GM19328 (cell line): ENCODE results near the gene SEM1.
"Not testable (repeated sequence)": the region's sequence is repeated elsewhere in the genome, so short reads cannot be mapped to it uniquely, and the experiment has no call there.

ENCODE experiments used
- ATAC-seq: cut with Tn5 transposase; IDR thresholded peaks from one replicate; pipeline ENCODE4 v1.9.1; 2021; ENCODE audit warnings: mild to moderate bottlenecking, moderate library complexity; ENCODE audit not compliant: unreplicated experiment

The SEM1 gene

DNA sequence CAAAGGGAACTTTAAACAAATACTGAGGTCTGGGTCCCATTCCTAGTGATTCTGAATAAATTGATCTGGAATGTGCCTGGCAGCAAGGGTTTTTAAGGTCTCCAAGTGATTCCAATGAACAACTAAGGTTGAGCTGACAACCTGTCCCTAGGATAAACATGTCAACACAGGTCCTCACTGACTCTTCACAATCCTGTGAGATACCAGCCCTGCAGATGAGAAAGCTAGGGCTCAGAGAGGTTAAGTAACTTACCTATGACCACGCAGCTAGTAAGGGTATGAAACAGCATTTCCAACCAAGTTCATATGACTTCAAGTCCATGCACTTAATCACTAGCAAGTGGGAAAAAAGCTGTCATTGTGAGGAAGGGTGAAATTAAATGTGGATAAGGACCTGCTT is 44.0 kb downstream of the SEM1 start:
- no peak for ATAC-seq

DNA sequence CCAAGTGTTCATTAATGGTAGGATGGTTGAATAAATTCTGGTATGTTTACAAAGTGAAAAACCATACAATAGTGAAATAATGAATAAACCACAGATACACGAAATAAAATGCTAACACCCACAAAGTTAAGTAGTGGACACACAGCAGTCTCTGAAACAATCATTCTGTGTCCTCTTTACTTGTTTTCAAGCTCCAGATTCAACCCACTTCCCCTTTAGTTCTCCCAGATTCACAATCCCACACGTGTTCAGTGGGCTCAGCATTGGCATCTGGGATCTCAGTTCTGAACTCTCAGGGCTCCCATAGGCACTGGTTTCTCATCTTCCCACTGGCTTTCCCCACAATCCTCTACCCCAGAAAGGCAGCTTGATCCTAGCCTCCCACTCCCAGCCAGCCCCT is 44.9 kb downstream of the SEM1 start:
- no peak for ATAC-seq

DNA sequence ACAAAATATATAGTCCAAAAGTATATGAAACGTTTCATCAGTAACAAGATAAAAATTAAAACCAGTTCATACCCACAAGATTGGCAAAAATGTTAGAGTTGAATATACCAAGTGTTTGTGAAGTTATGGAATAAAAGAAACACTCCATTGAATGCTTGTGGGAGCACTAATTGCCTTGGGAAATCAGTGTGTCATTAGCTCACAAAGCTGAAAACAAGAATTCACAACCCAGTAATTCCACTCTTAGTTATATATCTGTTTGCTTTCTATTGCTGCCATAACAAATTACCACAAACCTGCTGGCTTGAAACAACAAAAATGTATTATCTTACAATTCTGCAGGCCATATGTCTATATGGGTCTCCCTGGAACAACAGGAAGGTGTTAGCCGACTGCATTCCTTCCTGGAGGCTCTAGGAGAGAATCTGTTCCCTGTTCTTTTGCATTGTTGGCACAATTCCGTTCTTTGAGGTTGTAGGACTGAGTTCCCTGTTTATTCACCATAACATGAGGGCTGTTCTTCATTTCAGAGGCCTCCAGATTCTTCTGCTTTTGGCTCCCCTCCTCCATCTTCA is 45.7 kb downstream of the SEM1 start:
- ATAC-seq = no peak

DNA sequence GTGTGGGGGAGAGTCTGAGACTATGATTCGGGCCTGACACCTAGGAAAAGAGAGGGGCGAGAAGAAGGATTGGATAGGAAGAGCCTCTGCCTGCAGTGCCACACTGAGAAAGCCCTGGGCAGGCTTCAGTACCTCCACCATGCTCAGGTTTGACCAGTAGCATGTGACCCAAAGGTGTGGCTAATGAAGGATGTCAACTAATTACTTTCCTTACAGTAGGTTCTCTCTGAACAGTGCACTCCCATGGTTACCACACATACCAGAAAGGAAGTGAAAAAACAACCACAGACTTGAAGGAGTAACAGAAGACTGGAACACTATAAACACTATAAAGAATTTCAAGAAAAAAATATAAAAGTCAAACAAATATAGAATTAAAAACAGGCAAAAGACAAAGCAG is 46.2 kb downstream of the SEM1 start:
- ATAC-seq = peak; percentile 91

DNA sequence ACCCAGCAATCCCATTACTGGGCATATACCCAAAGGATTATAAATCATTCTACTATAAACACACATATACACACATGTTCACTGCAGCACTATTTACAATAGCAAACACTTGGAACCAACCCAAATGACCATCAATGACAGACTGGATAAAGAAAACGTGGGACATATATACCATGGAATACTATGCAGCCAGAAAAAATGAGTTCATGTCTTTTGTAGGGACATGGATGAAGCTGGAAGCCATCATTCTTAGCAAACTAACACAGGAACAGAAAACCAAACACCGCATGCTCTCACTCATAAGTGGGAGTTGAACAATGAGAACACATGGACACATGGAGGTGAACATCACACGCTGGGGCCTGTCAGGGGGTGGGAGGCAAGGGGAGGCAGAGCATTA is 47.5 kb downstream of the SEM1 start:
- ATAC-seq = not testable (repeated sequence)

DNA sequence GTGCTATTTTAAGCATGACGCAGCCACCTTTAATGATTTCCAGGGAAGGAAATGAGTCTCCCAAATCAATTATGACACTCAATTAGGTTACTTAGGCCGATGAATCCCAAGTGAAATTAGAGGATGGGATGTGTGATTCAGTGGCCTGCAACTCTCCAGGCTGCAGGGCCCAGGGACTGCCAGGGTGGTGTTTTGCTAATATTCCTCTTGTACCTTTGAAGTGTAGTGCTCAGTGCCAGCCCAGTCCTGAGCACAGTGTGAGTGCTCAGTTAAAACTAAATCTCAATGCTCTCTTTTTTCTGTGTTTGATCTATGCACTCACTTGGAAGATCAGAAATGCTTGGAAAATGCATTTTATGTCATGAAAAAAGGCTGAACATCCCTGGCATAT is 51.6 kb downstream of the SEM1 start:
- ATAC-seq = no peak

DNA sequence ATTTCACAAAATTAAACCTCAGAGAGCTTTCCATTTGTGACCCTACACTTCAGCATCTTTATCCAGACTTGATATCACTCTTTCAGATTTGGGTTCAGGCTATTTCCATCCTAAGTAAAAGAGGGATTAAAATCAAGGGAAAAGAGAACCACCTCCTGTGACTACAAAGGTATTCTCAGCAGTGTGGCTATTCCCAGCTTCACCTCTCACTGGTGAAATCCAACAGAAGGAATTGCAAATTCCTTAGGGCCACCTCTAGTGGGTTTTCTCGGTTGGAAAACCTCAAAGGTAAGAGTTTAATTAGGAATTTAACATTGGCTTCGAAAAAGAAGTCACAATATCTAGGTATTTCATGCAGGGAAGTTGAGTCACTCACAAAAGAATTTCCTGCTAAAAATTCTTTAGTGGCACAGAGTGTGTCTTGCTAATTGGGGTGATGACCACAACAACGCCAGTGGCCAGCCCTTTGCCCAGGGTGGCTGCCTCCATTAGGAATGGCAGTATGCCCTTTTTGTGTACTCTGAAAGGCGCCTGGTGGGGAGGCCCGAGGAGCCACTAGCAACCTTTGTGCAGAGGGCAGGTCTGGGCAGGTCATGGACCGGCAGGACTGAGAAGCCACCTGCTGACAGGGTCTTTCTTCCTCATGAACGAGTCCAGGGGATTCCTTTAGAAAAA is 52.2 kb downstream of the SEM1 start:
- no peak for ATAC-seq

DNA sequence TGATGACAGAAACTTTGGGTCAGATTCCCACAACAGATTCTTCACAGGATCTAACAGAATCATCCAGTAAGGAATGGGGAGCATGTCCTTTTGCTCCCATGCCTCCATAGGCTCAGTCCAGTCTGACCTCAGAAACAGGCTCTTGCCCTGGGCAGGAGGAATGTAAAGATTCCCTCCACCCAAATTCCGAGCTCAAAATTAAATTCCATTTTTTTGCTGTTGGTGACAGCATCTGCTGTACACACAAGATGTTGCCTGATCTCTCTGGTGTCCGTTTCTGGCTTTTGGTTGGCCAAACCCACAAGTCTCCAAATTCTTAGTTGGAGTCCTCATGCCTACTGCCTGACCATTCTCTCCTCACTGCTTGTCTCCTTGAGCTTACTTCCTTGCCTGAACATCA is 53.7 kb downstream of the SEM1 start:
- no peak for ATAC-seq

DNA sequence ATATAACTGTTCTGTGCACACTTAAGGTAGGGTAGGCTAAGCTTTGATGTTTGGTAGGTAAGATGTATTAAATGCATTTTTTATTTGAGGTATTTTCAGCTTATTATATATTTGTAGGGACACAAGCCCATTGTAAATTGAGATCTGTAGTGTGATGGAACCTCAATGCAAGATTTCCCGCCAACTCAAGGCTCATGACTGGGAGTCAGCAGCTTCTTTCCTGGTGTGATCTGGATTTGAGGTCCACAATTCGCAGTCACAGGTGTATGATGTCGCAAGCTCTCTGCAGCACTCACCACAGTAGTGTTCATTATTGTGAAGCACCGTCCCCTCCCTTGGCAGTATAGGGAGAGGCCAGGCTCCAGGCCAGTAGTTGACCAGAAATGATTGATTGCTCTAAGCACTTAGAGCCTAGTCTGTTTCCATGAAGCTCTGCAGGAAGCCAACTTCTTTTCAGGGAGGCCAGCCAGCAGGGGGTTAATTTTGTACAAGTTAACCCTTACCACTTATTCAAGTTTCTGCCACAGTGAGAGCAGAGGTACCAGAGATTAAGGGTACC is 54.9 kb downstream of the SEM1 start:
- ATAC-seq = no peak

DNA sequence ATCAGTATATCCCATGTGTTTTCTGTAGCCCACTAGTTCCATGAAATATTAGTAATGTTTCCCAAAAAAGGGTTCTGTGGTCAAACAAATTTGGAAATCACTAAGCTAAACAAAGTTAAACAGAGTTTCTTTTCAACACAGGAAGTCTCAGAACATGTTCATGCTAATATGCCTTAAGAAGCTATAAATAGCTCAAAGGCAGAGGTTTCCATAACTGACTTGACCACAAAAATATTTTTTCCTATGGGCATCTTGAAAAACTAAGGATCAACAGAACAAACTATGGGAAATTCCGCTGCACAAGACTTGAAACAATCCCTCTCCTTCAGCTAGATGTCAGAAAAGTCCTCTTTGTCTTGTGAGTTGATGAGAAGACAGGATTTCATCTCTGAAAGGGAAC is 59.7 kb downstream of the SEM1 start:
- ATAC-seq = no peak

DNA sequence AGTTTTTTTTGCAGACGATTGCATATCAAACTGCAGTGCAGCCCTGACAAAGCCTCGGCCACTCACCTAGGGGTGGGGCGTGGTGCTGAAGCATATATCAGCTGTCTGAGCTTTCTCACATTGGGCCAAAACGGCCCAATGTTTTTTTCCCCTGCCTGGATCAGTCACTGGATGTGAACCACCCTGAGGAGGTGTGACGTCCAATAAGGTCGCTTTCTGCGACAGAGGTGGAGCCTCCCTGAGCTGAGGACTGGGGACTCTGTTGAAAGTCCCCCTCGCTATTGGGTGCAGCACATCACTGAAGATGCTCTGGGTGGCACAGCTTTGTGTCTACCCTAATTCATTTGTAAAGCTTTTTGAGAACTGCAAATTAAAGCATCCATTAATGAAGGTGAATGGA is 60.9 kb downstream of the SEM1 start:
- no peak for ATAC-seq

DNA sequence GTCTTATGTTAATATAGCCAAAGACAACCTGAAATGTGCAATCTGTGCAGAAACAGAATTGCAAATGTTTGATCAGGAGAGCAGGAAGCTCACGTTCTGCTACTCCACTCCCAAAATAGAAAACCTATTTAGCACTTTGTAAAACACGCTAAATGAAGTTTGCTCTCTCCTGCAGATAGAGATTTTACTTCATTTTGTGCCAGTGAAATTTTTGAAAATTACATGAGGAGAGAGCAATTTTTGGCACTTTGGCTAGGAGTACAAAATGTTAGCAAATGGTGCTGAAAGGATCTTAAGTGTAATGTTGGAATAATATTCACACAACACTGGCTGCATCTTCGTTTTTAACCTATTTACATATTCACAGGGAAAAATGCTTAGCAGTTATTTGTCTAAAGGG is 61.9 kb downstream of the SEM1 start:
- ATAC-seq = no peak

DNA sequence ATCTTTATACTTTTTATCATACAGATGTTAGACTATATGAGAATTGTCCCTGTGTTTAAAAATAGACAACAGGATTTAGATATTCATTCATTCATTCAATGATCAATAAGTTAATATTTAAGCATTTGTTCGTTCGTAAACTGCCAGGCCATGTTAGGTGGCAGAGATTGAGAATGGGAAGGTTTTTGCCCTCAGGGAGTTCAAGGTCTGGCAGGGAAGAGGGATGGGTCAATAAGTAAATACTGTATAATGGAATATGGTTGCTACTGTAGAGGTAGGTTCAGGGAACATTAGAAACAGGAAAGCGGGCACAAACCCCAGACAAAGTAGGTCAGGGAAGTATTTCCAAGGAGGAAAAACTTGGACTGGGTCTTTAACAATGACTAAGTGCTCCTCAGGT is 64.6 kb downstream of the SEM1 start:
- ATAC-seq = no peak

DNA sequence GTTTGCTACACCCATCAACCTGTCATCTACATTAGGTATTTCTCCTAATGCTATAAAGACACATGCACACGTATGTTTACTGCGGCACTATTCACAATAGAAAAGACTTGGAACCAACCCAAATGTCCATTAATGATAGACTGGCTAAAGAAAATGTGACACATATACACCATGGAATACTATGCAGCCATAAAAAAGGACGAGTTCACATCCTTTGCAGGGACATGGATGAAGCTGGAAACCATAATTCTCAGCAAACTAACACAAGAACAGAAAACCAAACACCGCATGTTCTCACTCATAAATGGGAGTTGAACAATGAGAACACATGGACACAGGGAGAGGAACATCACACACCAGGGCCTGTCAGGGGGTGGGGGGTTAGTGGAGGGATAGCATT is 66.2 kb downstream of the SEM1 start:
- not testable (repeated sequence) for ATAC-seq

DNA sequence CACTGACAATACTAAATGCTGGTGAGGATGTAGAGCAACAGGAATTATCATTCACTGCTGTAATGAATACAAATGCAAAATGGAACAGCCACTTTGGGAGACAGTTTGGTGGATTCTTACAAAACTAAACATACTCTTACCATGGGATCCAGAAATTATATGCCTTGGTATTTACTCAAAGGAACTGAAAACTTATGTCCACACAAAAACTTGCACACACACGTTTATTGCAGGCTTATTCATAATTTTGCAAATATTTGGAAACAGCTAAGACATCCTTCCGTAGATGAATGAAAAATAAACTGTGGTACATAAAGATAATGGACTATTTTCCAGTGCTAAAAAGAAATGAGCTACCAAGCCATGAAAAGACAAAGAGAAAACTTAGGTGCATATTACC is 69.6 kb downstream of the SEM1 start:
- ATAC-seq = no peak
